Loucy (cell line): Measurements from ENCODE around the gene RNF130.

ENCODE experiments used
- CTCF ChIP-seq: fragments of 200-600 bp; sonication (generic); conservative IDR thresholded peaks from 2 replicates; pipeline ENCODE4 v1.5.1; 2014; ENCODE audit warnings: mild to moderate bottlenecking, antibody characterized with exemption, low read length
- EZH2phosphoT487 ChIP-seq: fragments of 200-600 bp; IDR thresholded peaks from 2 replicates; pipeline ENCODE4 v1.6.1; 2018; ENCODE audit warnings: antibody characterized with exemption, mild to moderate bottlenecking, moderate library complexity, borderline replicate concordance

- no peak for TF ChIP-seq CTCF
- no peak for TF ChIP-seq EZH2phosphoT487
Measured at GRCh38 chr5:180072556-180072955, 997 bp upstream of the RNF130 start.
